RPMI8226 (cell line): ENCODE results near the gene FBXO2.

Source experiments
- DNase-seq: peaks from one replicate; pipeline ENCODE4 v3.0.0-alpha.2; 2015

The FBXO2 gene

DNA sequence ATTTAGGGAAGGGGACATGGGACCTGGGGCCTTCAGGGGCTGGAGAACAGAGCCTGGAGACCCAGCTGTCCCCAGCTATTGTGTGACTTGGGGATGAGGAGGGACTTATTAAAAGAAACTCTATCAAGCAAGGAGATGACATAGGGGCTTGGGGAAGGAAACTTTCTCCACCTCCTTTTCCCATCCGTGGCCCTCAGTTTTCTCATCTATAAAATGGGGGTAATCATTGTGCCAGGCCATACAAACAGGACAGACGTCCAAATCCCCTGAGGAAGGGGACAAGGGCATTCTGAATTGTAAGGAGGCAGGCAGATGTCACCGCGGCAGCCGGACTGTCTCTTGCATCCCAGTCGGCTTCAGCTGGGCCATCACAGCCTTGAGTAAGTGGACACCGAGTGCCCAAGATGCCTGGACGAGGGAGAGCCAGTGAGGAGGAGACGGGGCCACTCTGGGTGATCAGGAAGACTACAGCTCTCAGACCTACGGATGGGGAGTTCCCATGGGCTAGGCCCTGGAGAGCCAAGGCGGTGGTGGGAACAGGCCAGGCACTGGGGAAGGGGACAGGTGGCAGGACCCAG is 1.9 kb downstream of the FBXO2 start:
- DNase-seq, result no peak

DNA sequence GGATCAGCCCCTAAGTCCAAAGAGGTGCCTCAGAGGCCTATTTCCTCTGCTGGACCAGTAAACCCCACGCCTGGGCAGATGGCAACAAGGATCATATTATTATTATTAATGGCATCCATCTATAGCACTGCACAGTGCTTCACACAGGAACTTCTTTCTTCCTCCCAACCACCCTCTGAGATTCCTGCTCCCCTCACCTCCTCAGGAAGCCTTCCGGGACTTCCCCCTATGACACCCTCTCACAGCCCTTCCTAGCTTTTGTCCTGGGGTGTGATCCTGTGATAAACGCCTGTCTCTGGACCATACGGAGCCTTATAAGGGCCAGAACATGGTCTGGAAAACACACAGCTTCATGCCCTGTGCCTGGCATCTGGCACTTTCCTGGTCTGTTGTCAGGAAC is 3.2 kb downstream of the FBXO2 start:
- DNase-seq, result no peak

DNA sequence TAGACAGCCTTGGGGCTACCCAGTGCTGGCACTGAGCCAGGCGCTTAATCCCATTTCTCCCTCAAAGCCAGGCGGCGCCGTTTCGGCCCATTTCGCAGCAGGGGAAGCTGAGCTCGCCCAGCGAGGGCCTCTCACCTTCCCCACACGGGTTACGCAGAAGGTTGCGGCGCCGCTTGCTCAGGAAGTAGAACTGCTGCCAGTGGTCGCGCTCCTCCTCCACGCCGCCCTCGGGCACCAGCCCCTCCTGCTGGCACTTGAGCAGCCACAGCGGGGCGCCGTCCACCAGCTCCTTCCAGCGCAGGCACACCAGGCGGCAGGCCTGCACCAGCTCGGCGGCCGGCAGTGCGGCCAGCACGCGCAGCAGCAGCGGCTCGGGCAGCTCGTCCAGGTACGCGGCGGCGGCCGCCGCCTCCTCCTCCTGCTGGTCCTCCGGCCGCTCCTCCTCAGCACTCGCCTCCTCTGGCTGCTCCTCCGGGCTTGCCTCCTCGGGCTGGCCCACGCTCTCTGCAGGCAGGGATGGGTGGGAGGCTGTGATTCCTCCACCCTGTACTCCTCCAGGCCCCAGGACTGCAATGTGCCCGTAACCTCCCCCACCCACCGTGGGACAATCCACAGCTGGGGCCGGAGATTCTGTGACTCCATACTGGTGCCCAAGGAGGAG is 3.8 kb downstream of the FBXO2 start:
- DNase-seq, result peak; percentile 97

DNA sequence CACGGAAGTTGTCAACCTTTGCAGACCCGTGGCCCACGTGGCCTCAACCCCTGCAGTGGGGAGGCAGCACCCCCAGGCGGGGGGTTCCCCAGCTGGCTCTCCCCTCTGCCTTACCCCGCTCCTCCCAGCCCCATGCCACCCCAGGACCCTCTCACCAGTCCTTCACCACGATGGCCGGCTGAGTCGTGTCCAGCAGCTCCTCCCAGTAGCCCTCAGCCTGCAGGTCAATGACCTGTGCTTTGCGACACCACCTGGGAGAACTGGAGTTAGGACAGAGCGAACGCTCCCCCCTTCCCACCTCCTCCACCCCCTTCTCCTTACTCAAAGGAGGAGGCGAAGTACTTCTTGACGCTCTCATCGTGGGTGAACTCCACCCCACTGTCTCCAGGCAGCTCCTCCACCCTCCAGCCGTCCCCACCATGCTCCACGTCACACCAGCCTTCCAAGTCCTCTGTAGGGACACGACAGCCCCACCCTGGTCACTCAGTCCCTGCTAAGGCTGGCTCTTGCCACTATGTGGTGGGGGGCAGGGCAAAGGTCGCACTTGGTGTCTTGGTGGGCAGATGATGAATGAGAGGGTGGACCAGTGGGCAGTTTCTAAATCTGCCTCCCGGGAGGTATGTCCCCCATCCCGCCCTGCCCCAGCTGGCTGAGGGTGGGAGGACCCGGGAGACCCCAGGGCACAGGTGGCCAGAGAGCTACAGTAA is 4.5 kb downstream of the FBXO2 start:
- DNase-seq, result no peak

DNA sequence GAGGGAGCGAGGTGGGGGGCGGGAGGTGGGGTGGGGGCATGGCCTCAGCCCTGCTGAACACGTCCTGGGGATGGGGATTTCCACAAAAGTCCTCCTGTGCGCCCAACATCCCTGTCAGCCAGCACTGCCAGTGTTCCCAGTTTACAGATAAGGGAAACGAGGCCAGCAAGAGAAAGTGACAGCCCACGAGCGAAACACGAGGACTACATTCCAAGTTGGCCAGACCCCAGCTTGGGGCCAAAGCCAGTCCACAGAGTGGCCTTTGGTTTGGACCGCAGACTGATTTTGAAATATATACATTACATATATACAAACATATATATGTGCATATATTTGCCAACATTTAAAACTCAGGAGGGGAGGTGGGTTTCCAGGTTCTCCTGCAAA is 5.0 kb downstream of the FBXO2 start:
- DNase-seq, result no peak

DNA sequence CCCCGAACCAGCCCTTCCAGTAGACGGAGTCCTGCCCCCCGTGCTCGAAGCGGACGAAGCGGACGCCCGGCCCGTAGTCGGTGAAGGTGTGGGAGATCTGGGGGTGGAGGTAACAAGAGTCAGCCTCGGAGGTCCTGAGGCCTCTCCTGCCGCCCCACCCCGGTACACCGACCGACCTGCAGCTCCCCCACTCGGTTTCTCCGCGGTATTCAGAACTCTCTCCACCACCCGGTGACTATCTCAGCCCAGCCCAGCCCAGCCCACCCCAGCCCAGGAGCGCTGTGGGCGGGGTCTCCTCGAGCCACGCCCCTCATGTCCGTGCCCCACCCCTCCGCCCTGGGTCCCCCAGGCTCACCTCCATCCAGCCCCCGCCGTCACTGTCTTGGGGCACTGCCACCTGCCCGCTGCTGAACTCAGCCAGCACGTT is 5.5 kb downstream of the FBXO2 start:
- no peak for DNase-seq

DNA sequence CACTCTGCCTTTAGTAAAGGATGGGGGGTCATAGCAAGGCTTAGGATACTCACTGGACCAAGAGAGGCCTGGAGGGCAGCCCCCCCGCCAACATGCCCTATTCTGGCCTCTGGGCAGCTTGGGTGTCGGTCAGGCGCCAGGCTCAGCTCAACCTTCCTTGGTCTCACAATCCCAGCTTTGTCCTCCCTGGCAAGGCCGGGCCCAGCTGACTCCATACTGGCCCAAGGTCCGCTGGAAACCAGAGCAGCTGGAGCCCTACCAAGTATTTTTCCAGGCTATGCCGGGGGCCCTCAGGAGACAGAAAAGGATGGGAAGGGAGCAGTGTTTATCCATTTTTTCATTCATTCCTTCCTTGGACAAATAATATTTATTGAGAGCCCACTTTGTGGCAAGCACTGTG is 6.2 kb downstream of the FBXO2 start:
- DNase-seq, result no peak

DNA sequence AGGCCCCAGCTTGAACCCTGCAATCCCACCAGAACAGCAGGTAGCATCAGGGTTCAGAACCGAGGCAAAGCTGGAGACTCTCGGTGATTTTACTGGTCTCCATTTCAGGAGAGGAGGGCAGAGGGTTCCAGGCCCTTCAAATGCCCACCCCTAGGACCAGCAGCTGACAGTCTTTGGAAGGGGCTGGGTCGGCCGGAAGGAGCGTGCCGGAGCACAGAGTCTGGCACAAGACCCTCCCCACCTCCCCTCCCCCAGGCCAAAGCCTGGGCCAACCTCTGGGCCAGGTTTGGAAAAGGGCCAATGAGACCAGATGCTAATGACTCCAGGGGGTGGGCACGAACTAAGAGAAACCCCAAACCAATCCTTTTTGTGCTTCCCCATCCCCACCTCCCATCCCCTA is 6.9 kb downstream of the FBXO2 start:
- DNase-seq, result no peak

DNA sequence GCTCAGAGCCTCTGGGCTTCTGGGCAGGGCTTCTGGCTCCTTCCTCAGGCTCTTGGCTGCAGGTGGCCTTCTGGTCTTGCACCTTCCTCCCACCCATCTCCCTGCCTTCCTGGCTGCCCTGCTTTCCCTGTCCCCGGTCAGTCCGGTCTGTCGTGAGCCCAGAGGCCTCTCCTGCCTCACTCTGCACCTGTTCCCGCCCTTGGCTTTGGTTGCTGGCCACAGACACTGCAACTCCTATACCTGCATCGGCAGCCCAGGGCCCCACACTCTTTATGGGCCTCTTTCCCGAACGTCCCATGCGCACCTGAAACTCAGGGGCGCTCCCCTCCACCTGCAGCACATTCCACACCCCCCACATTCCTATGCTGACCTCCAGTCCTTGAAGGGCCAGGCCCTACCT is 7.9 kb downstream of the FBXO2 start:
- DNase-seq, result no peak

DNA sequence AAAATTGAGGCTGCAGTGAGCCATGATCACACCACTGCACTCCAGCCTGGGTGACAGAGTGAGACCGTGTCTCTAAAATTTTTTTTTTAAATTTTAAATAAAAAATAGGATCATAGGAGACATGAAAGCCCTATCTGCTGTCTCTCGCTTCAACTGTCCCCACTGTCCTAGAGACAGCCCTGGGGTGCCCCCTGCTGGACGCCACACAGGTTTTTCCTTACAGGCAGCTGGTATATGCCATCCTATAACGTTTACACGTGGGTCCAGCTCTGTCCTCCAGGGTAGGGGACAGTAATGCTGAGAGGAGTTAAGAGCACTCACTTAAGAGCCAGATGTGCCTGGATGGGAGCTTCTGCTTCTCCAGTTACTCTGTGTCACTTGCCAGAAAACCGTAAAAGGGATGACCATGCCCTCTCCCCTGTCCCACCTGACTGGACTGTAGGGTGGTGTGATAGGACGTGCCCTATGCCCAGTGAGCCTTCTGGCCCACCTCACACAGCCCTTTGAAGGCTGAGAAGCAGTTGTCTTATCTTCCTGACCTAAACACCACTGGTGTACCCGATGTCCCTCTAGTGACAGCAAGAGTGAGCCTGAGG is 8.5 kb downstream of the FBXO2 start:
- DNase-seq, result peak; percentile 89

DNA sequence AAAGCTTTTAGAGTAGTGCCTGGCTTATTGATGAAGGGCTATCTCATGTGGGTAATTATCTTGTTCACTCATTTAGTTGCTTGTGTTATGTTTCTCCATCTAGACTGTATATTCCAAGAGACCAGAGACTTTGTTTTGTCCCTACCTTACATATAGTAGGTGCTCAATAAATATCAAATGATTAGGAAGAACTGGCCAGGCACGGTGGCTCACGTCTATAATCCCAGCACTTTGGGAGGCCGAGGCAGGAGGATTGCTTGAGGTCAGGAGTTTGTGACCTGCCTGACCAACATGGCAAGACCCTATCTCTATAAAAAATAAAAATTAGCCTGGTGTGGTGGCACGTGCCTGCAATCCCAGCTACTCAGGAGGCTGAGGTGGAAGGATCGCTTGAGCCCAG is 9.0 kb downstream of the FBXO2 start:
- DNase-seq, result no peak

DNA sequence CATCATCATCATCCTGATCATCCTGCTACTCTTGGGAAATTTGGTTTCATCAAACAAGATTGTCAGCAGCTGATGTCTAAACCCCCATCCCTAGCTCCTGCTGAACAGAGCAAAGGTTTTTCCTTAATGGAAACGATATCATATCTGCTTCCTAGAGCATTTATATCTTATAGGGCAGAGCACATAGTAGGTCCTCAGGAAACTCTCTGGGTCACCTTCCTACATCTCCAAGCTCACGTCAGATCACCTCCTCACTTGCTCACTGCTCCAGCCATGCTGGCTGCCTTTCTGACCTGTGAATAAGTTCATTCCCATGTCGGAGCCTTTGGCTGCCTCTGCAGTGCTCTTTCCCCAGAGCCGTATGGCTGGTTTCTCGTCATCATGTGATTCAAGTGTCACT is 10.4 kb downstream of the FBXO2 start:
- DNase-seq, result no peak

DNA sequence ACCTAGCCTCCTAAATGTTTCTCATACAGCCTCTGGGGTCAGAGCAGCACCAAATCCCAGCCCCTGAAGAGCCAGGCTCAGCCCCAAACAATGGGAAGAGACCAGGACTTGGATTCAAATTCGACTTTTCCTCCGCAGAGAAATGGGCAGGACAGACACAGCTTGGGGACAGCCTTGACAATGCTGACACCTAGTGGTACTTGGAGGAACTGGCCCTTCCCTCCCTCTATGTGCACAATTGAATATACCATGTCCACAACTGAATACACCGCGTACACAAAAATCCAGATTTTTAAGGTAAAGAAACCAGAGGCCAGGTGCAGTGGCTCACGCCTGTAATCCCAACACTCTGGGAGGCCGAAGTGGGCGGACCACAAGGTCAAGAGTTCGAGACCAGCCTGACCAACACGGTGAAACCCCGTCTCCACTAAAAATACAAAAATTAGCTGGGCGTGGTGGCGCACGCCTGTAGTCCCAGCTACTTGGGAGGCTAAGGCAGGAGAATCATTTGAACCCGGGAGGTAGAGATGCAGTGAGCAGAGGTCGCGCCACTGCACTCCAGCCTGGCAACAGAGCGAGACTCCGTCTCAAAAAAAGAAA is 11.7 kb downstream of the FBXO2 start:
- DNase-seq, result peak; percentile 80

DNA sequence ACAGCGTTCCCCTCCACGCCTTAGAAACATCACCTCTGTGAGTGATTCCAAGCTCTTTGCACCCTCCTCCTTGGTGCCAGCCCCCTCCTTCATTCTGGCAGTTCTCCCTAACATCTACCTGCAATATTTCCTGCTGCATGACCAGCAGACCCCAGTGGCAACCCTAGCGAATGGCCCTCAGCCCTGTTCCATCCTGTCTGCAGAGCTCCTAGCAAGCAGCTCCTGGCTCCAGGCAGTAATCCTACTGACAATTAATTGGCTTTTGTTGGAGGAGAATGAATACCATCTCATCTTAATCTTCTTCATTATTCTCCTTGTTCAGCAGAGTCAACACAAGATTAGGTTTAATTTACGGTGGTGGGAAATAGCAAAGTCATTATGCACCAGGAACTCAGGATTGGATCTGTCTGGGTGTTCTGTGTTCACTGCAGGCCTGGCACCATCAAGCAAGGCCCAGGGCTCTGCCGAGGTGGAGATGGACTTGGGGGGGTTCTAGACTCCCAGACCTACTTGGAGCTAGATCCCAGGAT is 12.4 kb downstream of the FBXO2 start:
- DNase-seq, result no peak

DNA sequence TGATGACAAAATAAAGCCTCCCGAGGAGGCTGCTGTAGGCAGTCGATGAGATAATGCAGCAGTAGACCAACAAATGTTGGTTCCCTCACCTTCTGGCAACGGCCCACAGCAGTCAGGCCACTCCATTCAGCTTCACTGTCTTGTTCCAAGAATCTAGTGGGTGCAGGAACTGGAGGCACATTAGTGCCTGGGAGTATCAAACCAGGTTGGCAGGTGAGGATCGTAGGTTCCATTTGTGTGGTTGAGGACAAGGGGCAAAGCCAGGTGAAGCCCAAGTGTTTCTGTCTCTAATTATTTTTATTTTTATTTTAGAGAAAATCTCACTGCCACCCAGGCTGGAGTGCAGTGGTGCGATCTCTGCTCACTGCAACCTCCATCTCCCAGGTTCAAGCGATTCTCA is 13.3 kb downstream of the FBXO2 start:
- no peak for DNase-seq

DNA sequence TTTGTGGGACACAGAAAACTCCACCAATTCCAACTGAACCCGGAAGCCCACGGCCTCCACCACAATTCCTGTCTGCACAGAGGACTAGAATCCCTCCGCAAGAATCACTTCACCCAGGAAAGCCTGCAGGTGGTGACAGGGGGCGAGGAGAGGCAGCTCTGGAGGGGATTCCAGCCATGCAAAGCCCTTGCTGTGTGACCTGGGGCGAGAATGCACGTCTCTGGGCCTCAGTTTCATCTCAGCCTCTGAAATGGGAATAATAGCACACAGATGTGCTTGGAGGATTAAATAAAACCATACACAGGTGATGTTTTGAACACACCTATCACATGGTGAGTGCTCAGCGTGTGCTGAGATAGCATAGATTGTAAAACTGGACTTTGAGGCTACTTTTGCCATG is 14.1 kb downstream of the FBXO2 start:
- no peak for DNase-seq

DNA sequence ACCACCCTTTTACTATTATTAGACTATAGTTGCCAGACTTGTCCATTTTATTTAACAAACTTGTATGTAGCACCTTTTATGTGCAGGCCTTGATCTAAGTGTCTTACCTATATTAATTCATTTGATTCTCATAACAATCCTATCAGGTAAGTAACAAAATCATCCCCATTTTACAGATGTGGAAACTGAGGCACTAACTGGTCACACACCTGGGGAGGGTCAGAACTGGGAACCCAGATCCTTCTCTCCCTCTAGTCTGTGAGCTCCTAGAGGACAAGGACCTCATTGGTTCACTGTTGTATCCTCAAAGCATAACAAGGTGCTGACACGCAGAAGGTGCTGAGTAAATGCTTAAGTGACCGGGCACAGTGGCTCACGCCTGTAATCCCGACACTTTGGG is 14.9 kb downstream of the FBXO2 start:
- no peak for DNase-seq

DNA sequence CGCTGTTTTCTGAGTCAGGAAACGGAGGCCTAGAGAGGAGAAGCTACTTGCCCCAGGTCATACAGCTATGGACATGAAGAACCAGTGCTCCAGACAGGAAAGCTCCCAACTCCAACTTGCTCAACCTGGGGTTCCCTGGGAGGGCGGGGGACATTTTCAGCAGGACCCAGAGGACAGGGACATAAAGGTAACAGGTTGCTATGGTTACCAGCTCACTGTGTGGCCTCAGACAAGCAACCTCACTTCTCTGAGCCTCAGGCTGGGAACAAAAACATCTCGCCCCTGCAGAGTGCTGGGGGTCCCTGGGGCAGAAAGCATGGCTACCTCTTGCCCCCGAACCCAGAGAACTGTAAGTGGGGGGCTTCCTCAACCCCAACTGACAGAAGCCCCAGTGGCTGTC is 16.1 kb downstream of the FBXO2 start:
- no peak for DNase-seq

DNA sequence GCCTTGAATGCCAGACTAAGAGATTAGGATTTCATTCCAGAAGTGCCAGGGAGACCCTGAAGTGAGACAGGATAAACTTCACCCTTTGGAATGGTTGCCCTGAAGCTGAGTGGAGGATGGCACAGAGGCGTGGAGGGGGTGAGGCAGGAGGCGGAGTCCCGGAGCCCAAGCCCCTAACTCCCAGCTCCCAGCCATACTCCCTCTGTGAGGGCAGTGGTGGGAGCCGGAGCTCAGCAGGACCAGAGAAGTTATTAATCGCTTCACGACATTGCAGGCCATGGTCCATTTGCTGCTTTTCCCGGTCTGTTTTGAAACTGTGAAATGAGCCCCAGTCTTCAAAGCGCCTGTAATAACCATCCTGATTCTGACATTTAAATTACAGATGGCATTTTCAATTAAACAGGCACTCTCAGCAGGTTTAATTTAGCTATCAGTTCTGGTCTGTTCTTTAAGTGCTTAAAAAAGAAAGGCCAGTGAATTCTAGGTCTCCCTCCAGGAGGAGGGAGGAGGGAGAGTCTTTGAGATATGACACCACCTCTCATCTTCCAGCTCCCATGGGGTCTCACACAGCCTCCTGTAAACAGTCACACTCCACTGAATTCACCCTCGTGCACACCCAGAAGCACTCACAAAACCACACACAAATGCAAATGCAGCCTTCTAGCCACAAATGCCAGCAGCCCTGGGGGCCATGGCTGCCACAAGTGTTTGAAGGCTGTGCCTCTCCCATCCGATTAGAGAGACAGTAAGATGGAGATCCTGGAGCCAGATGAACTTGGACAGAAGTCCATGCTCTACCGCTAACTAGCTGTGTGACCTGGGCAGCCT is 19.6 kb downstream of the FBXO2 start:
- DNase-seq, result no peak

DNA sequence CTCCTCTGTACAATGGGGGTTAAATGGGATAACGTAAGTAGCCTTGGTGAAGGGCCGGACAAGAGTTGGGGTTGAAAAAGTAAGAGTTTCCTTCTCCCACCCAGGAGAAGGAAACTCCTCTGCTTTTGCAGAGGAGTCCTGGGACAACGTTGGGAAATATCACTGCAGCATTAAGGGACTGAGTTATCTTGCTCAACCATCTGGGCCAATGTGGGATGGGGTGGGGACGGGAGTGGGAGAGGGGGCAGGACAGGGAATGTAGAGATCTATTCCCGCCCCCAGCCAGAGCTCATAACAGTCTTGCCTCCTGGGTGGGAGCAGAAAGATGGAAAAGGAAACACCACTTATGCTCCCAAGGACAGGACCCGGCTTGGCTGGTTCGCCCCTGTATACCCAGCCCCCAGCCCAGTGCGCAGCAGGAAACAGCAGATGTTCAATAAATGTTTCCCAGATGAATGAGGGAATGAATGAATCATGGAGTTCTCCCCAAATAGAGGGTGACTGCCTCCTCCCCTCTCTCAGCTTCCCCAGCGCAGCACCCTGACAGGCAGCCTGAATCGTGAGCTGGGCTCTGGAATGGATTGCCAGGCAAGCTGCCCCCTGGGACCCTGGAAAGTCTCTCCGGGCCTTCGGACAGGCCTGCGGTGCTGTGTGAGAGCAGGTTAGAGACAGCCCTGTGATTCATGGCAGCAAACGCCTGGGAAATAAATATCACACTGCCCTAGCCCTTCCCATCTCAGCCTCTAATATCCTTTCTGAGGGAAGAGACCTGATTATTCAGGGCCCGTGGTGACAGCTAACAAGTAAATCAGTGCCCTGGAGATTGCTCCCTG is 24.8 kb downstream of the FBXO2 start:
- DNase-seq, result no peak

DNA sequence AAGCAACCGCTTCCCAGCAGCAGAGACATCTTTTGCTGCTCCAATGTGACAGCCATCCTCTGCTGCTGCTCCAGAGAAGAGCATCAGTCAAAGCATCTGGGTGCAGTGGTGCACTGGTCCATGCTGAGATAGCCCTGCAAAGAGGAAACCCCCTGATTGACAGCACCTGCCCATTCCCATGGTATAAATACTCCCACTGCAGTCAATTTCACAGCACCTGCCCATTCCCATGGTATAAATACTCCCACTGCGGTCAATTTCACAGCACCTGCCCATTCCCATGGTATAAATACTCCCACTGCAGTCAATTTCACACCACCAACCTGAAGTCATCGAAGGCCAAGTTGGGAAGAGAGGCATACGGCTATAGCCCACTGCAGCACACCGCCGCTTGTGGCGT is 25.5 kb downstream of the FBXO2 start:
- no peak for DNase-seq

DNA sequence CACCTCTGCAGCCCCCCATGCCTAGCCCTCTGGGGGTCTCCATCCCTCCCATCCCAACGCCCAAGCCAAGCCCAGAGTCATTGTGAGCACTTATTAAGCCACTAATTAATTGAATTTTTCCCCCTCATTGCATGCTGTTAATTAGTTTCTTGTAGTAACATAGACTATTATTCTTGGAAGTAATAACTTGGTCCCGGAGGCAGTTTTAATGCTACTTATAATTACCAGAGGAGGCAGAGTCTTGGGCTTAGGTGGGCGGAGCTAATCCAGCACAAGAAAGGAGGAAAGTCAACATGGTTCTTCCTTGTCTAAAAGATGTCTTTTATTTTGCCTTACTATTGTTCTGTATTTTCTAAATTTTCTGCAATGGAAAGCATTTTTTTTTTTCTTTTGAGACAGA is 27.7 kb downstream of the FBXO2 start:
- no peak for DNase-seq
